ENCODE results near the gene DCC.

The DCC gene

GRCh38 chr18:52577795-52578194, 237.8 kb downstream of the DCC start:
- no peak for DNase-seq (ENCODE audit: low read depth in 4 of 4, low spot score in 1 of 4)

GRCh38 chr18:52582061-52582460, 242.1 kb downstream of the DCC start:
- no peak for DNase-seq (ENCODE audit: low read depth in 4 of 4, low spot score in 1 of 4)

- DNase-seq (ENCODE audit: low read depth in 4 of 4, low spot score in 1 of 4) = no peak
These were observed 242.5 kb downstream of the DCC start for GRCh38 chr18:52582516-52582915.

- no peak for DNase-seq (ENCODE audit: low read depth in 4 of 4, low spot score in 1 of 4)
These were observed 248.9 kb downstream of the DCC start for GRCh38 chr18:52588931-52589330.

- no peak for DNase-seq (ENCODE audit: low read depth in 4 of 4, low spot score in 1 of 4)
These were observed 256.9 kb downstream of the DCC start for GRCh38 chr18:52596748-52597435.

GRCh38 chr18:52598921-52599320, 258.9 kb downstream of the DCC start:
- DNase-seq (ENCODE audit: low read depth in 4 of 4, low spot score in 1 of 4) = no peak

- no peak for DNase-seq (ENCODE audit: low read depth in 4 of 4, low spot score in 1 of 4)
These were observed 262.8 kb downstream of the DCC start for GRCh38 chr18:52602820-52603219.

- no peak for DNase-seq (ENCODE audit: low read depth in 4 of 4, low spot score in 1 of 4)
These were observed 265.3 kb downstream of the DCC start for GRCh38 chr18:52605345-52605744.

- no peak for DNase-seq (ENCODE audit: low read depth in 4 of 4, low spot score in 1 of 4)
These were observed 268.0 kb downstream of the DCC start for GRCh38 chr18:52607985-52608384.

- no peak for DNase-seq (ENCODE audit: low read depth in 4 of 4, low spot score in 1 of 4)
These were observed 270.6 kb downstream of the DCC start for GRCh38 chr18:52610451-52611115.

GRCh38 chr18:52612406-52612805, 272.4 kb downstream of the DCC start:
- no peak for DNase-seq (ENCODE audit: low read depth in 4 of 4, low spot score in 1 of 4)

GRCh38 chr18:52615321-52615720, 275.3 kb downstream of the DCC start:
- no peak for DNase-seq (ENCODE audit: low read depth in 4 of 4, low spot score in 1 of 4)

GRCh38 chr18:52615943-52616342, 275.9 kb downstream of the DCC start:
- DNase-seq (ENCODE audit: low read depth in 4 of 4, low spot score in 1 of 4) = no peak

- DNase-seq (ENCODE audit: low read depth in 4 of 4, low spot score in 1 of 4) = no peak
These were observed 277.9 kb downstream of the DCC start for GRCh38 chr18:52617931-52618330.

GRCh38 chr18:52620926-52621439, 281.0 kb downstream of the DCC start:
- DNase-seq (ENCODE audit: low read depth in 4 of 4, low spot score in 1 of 4) = no peak

GRCh38 chr18:52624702-52625101, 284.7 kb downstream of the DCC start:
- no peak for DNase-seq (ENCODE audit: low read depth in 4 of 4, low spot score in 1 of 4)

GRCh38 chr18:52636536-52636935, 296.5 kb downstream of the DCC start:
- DNase-seq (ENCODE audit: low read depth in 4 of 4, low spot score in 1 of 4) = no peak

GRCh38 chr18:52648201-52648600, 308.2 kb downstream of the DCC start:
- no peak for DNase-seq (ENCODE audit: low read depth in 4 of 4, low spot score in 1 of 4)

- DNase-seq (ENCODE audit: low read depth in 4 of 4, low spot score in 1 of 4) = no peak
These were observed 312.4 kb downstream of the DCC start for GRCh38 chr18:52652391-52652790.

- DNase-seq (ENCODE audit: low read depth in 4 of 4, low spot score in 1 of 4) = no peak
These were observed 317.2 kb downstream of the DCC start for GRCh38 chr18:52657043-52657805.

- no peak for DNase-seq (ENCODE audit: low read depth in 4 of 4, low spot score in 1 of 4)
These were observed 327.6 kb downstream of the DCC start for GRCh38 chr18:52667463-52668065.

GRCh38 chr18:52670896-52671295, 330.9 kb downstream of the DCC start:
- DNase-seq (ENCODE audit: low read depth in 4 of 4, low spot score in 1 of 4) = no peak

All from stimulated activated CD4-positive, alpha-beta T cell treated with anti-CD3 and anti-CD28 coated beads, Interleukin-1b, Interleukin-23, amount 100 ng/mL, for 24 hours (primary cell).